WTC11 (cell line): ENCODE measurements around the gene TMEM156. TPM values are rescaled to one million over a fixed set of nuclear protein-coding genes. Genes with fewer than 3 reads are reported as not detected.

ENCODE experiments used
- ATAC-seq: fragments of 200-7000 bp; cut with Tn5 transposase; 2 replicates; pipeline ENCODE4 v1.10.0; 2021; ENCODE audit warnings: mild to moderate bottlenecking, moderate library complexity
- CTCF ChIA-PET: fragments of 300-600 bp; sonication (Branson Sonifier 250); formaldehyde crosslinking; loops from one replicate; lab custom pipeline; 2021; ENCODE audit warnings: antibody characterized with exemption; lab: Charles Lee
- POLR2A ChIA-PET: fragments of 350-600 bp; sonication (Branson Sonifier 250); formaldehyde crosslinking; loops from one replicate; lab custom pipeline; 2021; ENCODE audit warnings: antibody characterized with exemption; lab: Charles Lee
- DNase-seq: peaks from one replicate; pipeline ENCODE4 v3.0.0; 2021; ENCODE audit warnings: low spot score
- H3K27ac Mint-ChIP-seq: 2 replicates; pipeline ENCODE4 v1.8.0; 2021; ENCODE audit warnings: mixed read lengths
- H3K27me3 Mint-ChIP-seq: 2 replicates; pipeline ENCODE4 v1.8.0; 2021; ENCODE audit warnings: low read depth, mild to moderate bottlenecking, moderate library complexity, mixed read lengths
- H3K36me3 Mint-ChIP-seq: 2 replicates; pipeline ENCODE4 v1.8.0; 2021; ENCODE audit warnings: mixed read lengths
- H3K4me1 Mint-ChIP-seq: 2 replicates; pipeline ENCODE4 v1.8.0; 2022; ENCODE audit warnings: mixed read lengths
- H3K4me3 Mint-ChIP-seq: 2 replicates; pipeline ENCODE4 v1.8.0; 2021; ENCODE audit warnings: mild to moderate bottlenecking, moderate library complexity, mixed read lengths
- H3K9me3 Mint-ChIP-seq: 2 replicates; pipeline ENCODE4 v1.8.0; 2021; ENCODE audit warnings: mixed read lengths
- AFF4 ChIP-seq: sonication (generic); formaldehyde crosslinking; IDR thresholded peaks from 2 replicates; pipeline ENCODE4 v1.8.1; 2023; ENCODE audit warnings: mild to moderate bottlenecking, missing genetic modification reagents, borderline replicate concordance
- CBFB ChIP-seq: sonication (generic); formaldehyde crosslinking; IDR thresholded peaks from 2 replicates; pipeline ENCODE4 v1.8.1; 2022; ENCODE audit warnings: mild to moderate bottlenecking, low read depth, missing genetic modification reagents
- CREM ChIP-seq: sonication (generic); formaldehyde crosslinking; IDR thresholded peaks from 2 replicates; pipeline ENCODE4 v1.8.1; 2022; ENCODE audit warnings: mild to moderate bottlenecking, missing genetic modification reagents, moderate library complexity
- FOXJ3 ChIP-seq: sonication (generic); formaldehyde crosslinking; IDR thresholded peaks from 2 replicates; pipeline ENCODE4 v1.9.0; 2021; ENCODE audit warnings: missing genetic modification reagents, mild to moderate bottlenecking, borderline replicate concordance
- GABPB1 ChIP-seq: sonication (generic); formaldehyde crosslinking; IDR thresholded peaks from 2 replicates; pipeline ENCODE4 v1.8.1; 2023; ENCODE audit warnings: mild to moderate bottlenecking, missing genetic modification reagents
- GTF2I ChIP-seq: fragments of 250-450 bp; sonication (Bioruptor Pico); conservative IDR thresholded peaks from 2 replicates; pipeline ENCODE4 v1.4.0; 2021; ENCODE audit warnings: mild to moderate bottlenecking
- KAT7 ChIP-seq: sonication (generic); formaldehyde crosslinking; IDR thresholded peaks from 2 replicates; pipeline ENCODE4 v1.8.1; 2023; ENCODE audit warnings: missing genetic modification reagents, mild to moderate bottlenecking, borderline replicate concordance
- MYBL2 ChIP-seq: sonication (generic); formaldehyde crosslinking; IDR thresholded peaks from 2 replicates; pipeline ENCODE4 v1.8.1; 2023; ENCODE audit warnings: mild to moderate bottlenecking, moderate library complexity, missing genetic modification reagents
- NFE2L1 ChIP-seq: sonication (generic); formaldehyde crosslinking; IDR thresholded peaks from 2 replicates; pipeline ENCODE4 v1.8.1; 2023; ENCODE audit warnings: missing genetic modification reagents
- NR2C2 ChIP-seq: sonication (generic); formaldehyde crosslinking; IDR thresholded peaks from 2 replicates; pipeline ENCODE4 v1.8.0; 2022; ENCODE audit warnings: mild to moderate bottlenecking, missing genetic modification reagents
- SMAD4 ChIP-seq: sonication (generic); formaldehyde crosslinking; IDR thresholded peaks from 2 replicates; pipeline ENCODE4 v1.8.0; 2022; ENCODE audit warnings: mild to moderate bottlenecking, missing genetic modification reagents
- ZNF232 ChIP-seq: sonication (generic); formaldehyde crosslinking; IDR thresholded peaks from 2 replicates; pipeline ENCODE4 v1.8.0; 2022; ENCODE audit warnings: mild to moderate bottlenecking, missing genetic modification reagents
- ZNF396 ChIP-seq: fragments of 250-450 bp; sonication (Bioruptor Pico); IDR thresholded peaks from 2 replicates; pipeline ENCODE4 v1.8.0; 2021; ENCODE audit warnings: mild to moderate bottlenecking, moderate library complexity, borderline replicate concordance
- ZNF671 ChIP-seq: fragments of 250-450 bp; sonication (Bioruptor Pico); IDR thresholded peaks from 2 replicates; pipeline ENCODE4 v1.8.0; 2021; ENCODE audit warnings: mild to moderate bottlenecking
- total RNA-seq: library from RNA; stranded (reverse); gene quantifications from 3 replicates; pipeline ENCODE4 v1.2.3, GENCODE V29; 2021
- TF ChIP-seq, protein P1 (sequence below): fragments of 250-450 bp; sonication (Bioruptor Pico); IDR thresholded peaks from 2 replicates; pipeline ENCODE4 v1.8.0; 2021; ENCODE audit warnings: mild to moderate bottlenecking
- TF ChIP-seq, protein P2 (sequence below): sonication (generic); formaldehyde crosslinking; conservative IDR thresholded peaks from 2 replicates; pipeline ENCODE4 v1.8.1; 2023; ENCODE audit warnings: mild to moderate bottlenecking, low read depth, missing genetic modification reagents, moderate library complexity
- TF ChIP-seq, protein P3 (sequence below): sonication (generic); formaldehyde crosslinking; IDR thresholded peaks from 2 replicates; pipeline ENCODE4 v1.8.1; 2022; ENCODE audit warnings: low read depth, missing genetic modification reagents, borderline replicate concordance
- TF ChIP-seq, protein P4 (sequence below): sonication (generic); formaldehyde crosslinking; IDR thresholded peaks from 2 replicates; pipeline ENCODE4 v1.8.1; 2022; ENCODE audit warnings: mild to moderate bottlenecking, missing genetic modification reagents, moderate library complexity, borderline replicate concordance
- TF ChIP-seq, protein P5 (sequence below): sonication (generic); formaldehyde crosslinking; IDR thresholded peaks from 2 replicates; pipeline ENCODE4 v1.8.1; 2022; ENCODE audit warnings: low read depth, mild to moderate bottlenecking, moderate library complexity, missing genetic modification reagents, borderline replicate concordance

The TMEM156 gene
- total RNA-seq, 1 experiment from 2014 or later = 0.24 TPM

- H3K27ac Mint-ChIP-seq = no peak overlapping the region; the same call in 1 of the 2 replicates
- CTCF ChIA-PET = interaction anchor here (0.7 kb wide), 1 partner anchor 157 kb away, joined by 3 read pairs; no protein-coding TSS in a partner anchor
- H3K4me1 Mint-ChIP-seq = peaks cover 9% of the 10 kb centered on the region
- no peak overlapping the region for H3K4me3 Mint-ChIP-seq
- no peak for TF ChIP-seq ZNF396 (CRISPR knock-in tag)
- TF ChIP-seq, protein P1, sequence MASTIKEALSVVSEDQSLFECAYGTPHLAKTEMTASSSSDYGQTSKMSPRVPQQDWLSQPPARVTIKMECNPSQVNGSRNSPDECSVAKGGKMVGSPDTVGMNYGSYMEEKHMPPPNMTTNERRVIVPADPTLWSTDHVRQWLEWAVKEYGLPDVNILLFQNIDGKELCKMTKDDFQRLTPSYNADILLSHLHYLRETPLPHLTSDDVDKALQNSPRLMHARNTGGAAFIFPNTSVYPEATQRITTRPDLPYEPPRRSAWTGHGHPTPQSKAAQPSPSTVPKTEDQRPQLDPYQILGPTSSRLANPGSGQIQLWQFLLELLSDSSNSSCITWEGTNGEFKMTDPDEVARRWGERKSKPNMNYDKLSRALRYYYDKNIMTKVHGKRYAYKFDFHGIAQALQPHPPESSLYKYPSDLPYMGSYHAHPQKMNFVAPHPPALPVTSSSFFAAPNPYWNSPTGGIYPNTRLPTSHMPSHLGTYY (CRISPR knock-in tag) = no peak
- no peak for TF ChIP-seq SMAD4 (CRISPR knock-in tag)
- TF ChIP-seq ZNF671 (CRISPR knock-in tag) = no peak
- no peak for TF ChIP-seq ZNF232 (CRISPR knock-in tag)
- TF ChIP-seq MYBL2 (CRISPR knock-in tag) = no peak
- TF ChIP-seq, all 79 proteins: peak for 0
- POLR2A ChIA-PET = no interaction called here
- Mint-ChIP-seq H3K36me3 (no peaks in the 10 kb centered on the region), H3K9me3 (no peaks in the 10 kb centered on the region), H3K27me3 (no peaks in the 10 kb centered on the region)
- ATAC-seq (no peak), DNase-seq (no peak)
Observed at GRCh38 chr4:38983787-38984598, 48.2 kb downstream of the TMEM156 start.

DNA sequence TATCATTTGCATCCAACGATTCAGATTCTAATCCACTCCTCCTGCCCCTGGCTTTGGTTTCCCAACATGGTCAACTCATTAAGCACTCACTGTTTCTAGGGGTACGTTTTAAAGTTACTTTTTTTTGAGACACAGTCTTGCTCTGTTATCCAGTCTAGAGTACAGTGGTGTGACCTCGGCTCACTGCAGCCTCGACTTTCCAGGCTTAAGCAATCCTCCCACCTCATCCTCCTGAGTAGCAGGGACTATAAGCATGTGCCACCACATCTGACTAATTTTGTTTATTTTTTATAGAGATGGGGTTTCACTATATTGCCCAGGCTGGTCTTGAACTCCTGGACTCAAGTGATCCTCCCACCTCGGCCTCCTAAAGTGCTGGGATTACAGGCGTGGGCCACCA, 48.9 kb downstream of the TMEM156 start:
- POLR2A ChIA-PET = no interaction called here
- Mint-ChIP-seq H3K9me3 (no peaks in the 10 kb centered on the region), H3K27me3 (no peaks in the 10 kb centered on the region), H3K4me3 (no peak overlapping the region), H3K4me1 (peaks cover 6% of the 10 kb centered on the region), H3K27ac (no peak overlapping the region), H3K36me3 (no peaks in the 10 kb centered on the region)
- CTCF ChIA-PET = no interaction called here
- DNase-seq (no peak), ATAC-seq (no peak)
- TF ChIP-seq NR2C2 (CRISPR knock-in tag) = no peak
- no peak for TF ChIP-seq CBFB
- no peak for TF ChIP-seq GABPB1 (CRISPR knock-in tag)
- no peak for TF ChIP-seq ZNF396 (CRISPR knock-in tag)
- TF ChIP-seq, protein P2, sequence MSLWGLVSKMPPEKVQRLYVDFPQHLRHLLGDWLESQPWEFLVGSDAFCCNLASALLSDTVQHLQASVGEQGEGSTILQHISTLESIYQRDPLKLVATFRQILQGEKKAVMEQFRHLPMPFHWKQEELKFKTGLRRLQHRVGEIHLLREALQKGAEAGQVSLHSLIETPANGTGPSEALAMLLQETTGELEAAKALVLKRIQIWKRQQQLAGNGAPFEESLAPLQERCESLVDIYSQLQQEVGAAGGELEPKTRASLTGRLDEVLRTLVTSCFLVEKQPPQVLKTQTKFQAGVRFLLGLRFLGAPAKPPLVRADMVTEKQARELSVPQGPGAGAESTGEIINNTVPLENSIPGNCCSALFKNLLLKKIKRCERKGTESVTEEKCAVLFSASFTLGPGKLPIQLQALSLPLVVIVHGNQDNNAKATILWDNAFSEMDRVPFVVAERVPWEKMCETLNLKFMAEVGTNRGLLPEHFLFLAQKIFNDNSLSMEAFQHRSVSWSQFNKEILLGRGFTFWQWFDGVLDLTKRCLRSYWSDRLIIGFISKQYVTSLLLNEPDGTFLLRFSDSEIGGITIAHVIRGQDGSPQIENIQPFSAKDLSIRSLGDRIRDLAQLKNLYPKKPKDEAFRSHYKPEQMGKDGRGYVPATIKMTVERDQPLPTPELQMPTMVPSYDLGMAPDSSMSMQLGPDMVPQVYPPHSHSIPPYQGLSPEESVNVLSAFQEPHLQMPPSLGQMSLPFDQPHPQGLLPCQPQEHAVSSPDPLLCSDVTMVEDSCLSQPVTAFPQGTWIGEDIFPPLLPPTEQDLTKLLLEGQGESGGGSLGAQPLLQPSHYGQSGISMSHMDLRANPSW (CRISPR knock-in tag) = no peak
- no peak for TF ChIP-seq FOXJ3 (CRISPR knock-in tag)
- TF ChIP-seq, protein P3, sequence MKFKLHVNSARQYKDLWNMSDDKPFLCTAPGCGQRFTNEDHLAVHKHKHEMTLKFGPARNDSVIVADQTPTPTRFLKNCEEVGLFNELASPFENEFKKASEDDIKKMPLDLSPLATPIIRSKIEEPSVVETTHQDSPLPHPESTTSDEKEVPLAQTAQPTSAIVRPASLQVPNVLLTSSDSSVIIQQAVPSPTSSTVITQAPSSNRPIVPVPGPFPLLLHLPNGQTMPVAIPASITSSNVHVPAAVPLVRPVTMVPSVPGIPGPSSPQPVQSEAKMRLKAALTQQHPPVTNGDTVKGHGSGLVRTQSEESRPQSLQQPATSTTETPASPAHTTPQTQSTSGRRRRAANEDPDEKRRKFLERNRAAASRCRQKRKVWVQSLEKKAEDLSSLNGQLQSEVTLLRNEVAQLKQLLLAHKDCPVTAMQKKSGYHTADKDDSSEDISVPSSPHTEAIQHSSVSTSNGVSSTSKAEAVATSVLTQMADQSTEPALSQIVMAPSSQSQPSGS (CRISPR knock-in tag) = no peak
- no peak for TF ChIP-seq CREM (CRISPR knock-in tag)
- TF ChIP-seq GTF2I (CRISPR knock-in tag) = no peak
- no peak for TF ChIP-seq KAT7 (CRISPR knock-in tag)
- TF ChIP-seq, protein P4, sequence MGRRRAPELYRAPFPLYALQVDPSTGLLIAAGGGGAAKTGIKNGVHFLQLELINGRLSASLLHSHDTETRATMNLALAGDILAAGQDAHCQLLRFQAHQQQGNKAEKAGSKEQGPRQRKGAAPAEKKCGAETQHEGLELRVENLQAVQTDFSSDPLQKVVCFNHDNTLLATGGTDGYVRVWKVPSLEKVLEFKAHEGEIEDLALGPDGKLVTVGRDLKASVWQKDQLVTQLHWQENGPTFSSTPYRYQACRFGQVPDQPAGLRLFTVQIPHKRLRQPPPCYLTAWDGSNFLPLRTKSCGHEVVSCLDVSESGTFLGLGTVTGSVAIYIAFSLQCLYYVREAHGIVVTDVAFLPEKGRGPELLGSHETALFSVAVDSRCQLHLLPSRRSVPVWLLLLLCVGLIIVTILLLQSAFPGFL (CRISPR knock-in tag) = no peak
- TF ChIP-seq MYBL2 (CRISPR knock-in tag) = no peak
- no peak for TF ChIP-seq AFF4 (CRISPR knock-in tag)
- no peak for TF ChIP-seq NFE2L1 (CRISPR knock-in tag)
- TF ChIP-seq, protein P5, sequence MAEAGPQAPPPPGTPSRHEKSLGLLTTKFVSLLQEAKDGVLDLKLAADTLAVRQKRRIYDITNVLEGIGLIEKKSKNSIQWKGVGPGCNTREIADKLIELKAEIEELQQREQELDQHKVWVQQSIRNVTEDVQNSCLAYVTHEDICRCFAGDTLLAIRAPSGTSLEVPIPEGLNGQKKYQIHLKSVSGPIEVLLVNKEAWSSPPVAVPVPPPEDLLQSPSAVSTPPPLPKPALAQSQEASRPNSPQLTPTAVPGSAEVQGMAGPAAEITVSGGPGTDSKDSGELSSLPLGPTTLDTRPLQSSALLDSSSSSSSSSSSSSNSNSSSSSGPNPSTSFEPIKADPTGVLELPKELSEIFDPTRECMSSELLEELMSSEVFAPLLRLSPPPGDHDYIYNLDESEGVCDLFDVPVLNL (CRISPR knock-in tag) = no peak
